NCI-H187 treated with DMSO at 0.1 percent for 48 hours (cell line): Measurements from ENCODE around the gene EFNA1.

ENCODE experiments used
- DNase-seq: peaks from one replicate; lab custom pipeline; 2025; lab: John Stamatoyannopoulos, UW

The EFNA1 gene, protein sequence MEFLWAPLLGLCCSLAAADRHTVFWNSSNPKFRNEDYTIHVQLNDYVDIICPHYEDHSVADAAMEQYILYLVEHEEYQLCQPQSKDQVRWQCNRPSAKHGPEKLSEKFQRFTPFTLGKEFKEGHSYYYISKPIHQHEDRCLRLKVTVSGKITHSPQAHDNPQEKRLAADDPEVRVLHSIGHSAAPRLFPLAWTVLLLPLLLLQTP

GRCh38 chr1:155127105-155127966, at the start of gene EFNA1:
Gene EFNA1, plus strand, starts transcription at chr1:155127876. Its CDS starts 102 bp downstream, at chr1:155127978.
- DNase-seq: no peak

DNA sequence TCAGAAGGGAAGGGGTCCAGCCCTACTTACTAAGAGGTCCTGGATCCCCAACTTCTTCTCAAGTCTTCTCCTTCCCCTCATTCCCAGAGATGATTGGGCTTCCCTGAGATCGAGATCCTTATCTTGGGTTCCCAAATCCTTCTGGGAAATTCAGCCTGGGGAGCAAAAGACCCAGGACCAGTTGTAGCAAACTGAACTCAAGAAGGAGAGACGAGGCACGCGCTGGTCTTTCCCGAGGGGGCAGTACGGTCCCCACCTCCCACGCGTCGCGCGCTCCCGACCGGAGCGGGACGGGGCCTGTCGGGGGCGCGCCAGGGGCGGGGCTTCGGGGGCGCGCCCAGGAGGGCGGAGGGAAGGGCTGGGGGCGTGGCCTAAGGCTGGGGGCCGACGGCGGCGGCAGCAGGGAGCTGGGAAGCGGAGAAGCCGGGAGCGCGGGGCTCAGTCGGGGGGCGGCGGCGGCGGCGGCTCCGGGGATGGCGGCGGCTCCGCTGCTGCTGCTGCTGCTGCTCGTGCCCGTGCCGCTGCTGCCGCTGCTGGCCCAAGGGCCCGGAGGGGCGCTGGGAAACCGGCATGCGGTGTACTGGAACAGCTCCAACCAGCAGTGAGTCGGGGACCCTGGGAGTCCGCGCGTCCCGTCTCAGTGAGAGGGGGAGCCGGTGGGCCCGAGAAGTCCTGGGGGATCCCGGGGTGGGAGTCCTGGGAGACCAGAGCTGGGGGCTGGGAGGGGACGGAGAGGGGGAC, 49.0 kb upstream of the EFNA1 start, which contains the start of gene EFNA3:
TSS of gene EFNA3 (plus strand) at position 369 of the 741 bp plus-strand sequence. CDS start at position 474, 105 bp downstream.
- no peak for DNase-seq

DNA sequence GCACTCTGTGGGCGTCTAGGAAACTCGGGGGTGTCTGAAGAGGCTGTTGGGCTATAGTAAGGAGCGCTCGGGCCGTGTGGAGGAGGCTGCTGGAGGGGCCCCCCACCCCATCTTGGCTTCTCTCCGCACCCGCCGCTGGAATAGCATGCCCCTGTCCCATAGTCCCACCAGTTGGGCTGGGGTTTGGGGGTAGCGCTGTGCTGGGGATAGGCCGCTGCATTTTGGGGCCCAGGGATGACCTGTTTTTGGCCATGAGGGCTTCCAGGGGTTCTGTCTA, 48.5 kb upstream of the EFNA1 start:
- no peak for DNase-seq

DNA sequence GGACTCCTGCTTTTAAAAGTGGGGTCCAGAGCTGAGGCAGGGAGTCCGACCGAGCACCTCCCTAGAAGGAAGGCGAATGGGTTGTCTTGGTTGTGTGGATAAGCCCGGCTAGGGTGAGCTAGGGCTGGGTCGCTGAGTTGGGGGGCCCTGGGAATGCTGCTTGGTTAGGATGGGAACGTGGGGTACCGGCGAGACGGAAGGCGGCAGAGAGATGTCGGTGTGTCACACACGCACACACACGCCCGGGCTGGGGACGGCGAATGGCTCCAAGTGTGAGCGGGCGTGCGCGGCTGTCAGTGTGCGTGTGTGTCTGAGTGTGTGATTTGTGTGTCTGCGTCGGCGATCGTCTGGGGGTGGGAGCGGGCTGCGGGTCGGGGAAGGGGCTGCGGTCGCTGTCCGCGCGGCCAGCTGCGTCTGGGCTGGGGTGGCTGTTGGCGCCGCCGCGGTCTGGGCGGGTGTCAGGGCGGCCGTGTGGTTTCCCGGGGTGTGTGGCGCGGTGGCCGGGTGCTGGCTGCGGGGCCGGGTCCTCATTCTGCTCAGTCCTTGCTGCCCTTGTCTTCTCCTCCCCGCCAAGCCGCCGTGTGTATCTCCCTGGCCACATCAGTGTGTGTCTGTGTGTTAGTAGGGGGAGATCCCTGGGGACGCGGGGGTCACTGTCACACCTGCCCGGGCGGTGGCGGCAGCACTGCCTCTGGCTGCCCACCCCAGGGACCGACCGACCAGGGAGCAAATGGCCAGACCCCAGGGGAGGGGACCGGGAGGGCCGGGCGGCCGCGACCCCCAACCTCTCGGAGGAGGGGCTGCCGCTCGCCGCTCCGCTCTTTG, 48.0 kb upstream of the EFNA1 start:
- no peak for DNase-seq

- peak; percentile 74 for DNase-seq
Measured at GRCh38 chr1:155080312-155081228, 47.1 kb upstream of the EFNA1 start.

DNA sequence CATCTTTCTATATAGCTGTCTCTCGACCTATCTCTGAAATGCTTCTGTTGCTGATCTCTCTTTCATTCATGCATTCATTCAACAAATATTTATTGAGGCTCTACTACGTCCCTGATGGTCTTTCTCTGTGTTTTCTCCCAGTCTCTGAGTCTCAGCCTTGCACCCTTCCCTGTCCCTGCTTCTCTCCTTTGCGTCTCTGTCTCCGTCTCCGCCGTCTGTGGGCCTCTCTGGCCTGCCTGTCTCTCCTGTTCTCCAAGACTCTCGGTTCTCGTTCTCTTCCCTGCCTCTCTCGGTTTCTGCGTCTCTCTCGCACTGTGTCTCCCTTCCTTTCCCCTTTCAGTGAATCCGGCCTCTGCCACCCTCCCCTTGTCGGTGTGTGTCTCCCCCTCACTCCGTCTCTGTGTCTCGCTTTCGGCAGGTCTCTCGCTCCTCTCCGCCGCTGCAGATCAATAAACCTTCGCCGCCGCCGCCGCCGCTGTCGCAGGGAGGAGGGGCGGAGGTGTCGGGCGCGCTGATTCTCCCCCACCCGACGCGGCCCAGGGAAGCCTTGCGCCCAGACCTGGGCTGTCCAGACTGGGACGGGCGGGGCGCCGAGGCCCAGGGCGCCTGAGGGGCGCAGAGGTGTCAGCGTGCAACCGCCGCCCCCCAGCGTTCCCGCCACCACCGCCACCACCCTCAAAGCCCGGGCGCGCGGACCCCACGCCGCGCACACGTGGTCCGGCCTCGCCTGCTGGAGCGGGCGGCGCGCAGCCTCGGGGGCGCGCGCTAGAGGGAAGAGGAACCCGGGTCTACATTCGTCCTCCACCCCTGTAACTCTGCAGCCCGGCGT, 46.0 kb upstream of the EFNA1 start:
- DNase-seq: no peak

DNA sequence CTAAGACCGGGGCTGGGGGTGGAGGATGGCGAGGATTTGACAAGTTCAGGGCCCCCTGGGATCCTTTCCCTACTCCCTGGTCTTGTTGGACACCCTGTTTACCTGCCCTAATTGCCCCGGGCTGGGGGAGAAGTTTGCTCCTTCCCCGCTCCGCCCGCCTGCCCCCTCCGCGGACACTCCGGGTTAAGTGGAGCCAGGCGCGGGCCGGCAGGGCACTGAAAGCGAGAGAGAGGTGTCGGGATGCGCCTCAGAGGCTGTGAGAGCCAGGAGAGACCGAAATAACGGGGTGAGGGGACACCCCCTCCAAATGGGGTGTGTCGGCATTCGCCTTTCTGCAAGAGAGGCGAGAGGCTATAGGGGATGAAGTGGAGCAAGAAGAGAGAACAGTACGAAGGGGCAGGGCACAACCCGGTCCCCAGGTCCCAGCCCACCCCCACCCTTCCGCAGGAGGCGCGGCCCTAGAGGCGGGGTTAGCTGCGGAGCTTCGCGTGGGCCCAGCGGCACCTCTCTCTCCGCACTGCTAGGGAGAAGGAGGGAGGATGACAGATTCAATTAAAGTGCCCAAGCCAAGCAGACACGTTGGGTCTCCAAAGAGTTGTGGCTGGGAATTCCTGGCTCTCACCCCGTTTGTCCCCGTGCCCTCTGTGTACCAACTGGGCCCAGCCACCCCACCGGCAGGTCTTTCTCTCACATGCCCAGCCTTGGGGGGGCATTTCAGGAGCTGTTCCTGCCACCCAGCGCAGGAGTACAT, 45.2 kb upstream of the EFNA1 start:
- DNase-seq: no peak

DNA sequence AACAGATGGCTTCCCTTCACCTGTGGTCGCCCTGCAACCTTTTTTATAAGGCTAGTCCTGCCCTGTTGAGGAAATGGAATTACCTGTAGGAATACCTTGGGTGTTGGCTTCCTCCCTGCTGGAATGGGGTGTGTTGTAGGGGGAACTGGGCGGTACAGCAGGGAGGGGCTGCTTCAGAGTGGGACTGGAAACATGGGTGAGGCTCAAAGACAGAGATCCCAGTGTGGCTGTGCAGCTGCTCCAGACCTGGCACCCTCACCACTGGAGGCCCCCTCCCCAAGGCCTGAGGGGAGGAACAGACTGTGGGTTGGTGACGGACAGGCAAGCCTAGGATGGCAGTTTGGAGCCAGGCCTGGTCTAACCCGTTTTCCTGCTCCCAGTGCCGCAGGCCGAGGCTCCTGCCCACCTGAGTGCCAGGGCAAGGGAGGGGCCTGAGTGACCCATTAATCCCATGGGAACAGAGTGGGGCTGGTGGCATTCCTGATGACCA, 44.6 kb upstream of the EFNA1 start:
- no peak for DNase-seq

DNA sequence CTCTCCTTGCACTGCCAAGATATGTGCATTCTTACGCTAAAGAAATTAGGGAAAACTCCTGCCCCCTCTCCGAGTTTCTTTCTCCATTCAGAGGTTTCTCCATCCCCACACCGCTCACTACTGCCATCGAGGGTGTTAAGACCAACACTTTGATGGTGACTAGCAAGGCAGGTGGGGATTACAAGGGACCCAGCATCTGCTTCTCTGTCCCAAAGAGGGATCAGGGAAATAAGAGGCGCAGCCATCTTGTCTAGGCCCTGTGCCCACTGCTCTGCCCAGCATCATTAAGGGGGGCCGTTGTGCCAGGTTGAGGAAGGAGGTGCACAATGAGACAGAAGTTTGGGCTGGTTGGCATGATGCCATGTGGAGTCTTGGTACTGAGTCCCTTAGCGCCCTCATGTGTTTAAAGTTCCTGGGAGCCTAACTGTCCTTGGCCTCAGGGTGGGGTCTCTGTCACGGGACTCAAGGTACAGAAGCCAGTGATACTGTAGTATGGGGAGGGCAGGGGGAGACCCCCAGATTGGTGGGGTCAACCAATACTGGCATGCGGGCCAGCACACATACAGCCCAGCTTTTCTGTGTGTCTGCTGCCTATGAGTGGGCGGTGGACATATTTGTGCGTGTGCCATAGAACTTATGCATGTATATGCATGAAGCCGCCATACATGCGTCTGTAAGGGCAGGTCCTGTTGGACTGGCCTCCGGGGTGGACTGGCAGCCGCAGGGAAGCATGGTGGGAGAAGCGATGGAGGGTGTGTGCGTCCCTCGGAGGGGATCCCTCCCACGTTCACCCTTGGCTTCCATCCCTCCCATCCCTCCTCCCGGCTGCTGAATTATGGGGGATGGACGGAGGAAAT, 43.6 kb upstream of the EFNA1 start:
- no peak for DNase-seq

DNA sequence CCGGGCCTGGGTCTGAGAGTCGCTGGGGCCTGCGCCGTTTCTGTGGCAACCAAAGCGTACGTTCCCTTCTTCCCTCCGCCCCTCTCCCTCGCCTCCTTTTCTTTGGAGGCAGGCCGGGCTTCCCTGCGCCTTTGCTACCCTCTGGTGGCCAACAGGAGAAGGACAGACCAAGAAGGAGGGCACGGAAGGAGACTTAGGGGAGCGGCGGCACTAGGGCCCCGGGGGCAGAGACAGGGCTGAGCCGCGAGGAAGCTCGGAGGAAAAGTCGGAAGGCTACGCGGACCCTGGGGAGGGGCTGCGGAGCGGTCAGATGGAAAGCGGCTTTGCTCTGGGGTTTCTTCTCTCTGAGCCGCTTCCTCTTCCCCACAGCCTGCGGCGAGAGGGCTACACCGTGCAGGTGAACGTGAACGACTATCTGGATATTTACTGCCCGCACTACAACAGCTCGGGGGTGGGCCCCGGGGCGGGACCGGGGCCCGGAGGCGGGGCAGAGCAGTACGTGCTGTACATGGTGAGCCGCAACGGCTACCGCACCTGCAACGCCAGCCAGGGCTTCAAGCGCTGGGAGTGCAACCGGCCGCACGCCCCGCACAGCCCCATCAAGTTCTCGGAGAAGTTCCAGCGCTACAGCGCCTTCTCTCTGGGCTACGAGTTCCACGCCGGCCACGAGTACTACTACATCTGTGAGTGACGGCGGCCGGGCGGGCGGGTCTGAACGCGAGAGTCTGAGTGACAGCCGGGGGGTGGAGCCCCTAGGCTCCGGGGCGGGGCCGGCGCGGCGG, 42.8 kb upstream of the EFNA1 start:
- peak; percentile 98 for DNase-seq

DNA sequence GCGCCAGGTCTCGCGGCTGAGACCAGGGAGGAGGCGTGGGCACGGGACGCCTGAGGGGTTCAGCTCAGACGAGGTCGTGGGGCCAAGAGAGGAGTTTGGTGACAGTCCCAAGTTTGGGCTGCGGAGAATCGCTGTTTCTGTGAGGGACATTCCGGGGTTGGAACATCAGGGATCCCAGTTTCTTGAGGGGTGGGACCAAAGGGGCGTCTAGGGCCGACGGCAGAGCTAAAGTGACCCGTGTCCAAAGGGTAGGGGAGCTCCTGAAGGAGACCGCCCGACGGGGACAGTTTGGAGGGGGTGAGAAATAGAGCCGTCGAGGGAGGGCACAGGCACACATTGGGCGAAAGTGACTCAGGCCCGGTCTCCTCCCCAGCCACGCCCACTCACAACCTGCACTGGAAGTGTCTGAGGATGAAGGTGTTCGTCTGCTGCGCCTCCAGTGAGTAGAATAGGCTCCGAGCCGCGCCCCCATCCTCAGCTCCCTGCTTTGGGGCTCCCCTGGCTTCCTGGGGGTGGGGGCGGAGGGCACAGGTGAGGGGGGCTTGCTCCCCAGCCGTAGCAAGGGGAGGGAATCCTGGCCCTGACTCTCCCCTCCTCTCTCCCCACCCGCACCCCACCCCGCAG, 42.1 kb upstream of the EFNA1 start:
- no peak for DNase-seq

DNA sequence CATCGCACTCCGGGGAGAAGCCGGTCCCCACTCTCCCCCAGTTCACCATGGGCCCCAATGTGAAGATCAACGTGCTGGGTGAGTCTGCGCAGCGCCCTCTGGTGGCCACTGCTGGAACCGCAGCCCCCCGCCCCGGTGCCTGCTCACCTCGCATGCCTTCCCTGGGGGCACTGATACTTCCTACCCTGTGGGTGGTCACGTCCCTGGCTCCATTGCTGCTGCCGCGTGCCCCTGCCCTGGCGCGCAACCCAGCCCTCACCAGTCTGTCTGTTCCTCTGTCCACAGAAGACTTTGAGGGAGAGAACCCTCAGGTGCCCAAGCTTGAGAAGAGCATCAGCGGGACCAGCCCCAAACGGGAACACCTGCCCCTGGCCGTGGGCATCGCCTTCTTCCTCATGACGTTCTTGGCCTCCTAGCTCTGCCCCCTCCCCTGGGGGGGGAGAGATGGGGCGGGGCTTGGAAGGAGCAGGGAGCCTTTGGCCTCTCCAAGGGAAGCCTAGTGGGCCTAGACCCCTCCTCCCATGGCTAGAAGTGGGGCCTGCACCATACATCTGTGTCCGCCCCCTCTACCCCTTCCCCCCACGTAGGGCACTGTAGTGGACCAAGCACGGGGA, 41.4 kb upstream of the EFNA1 start:
- DNase-seq: no peak

GRCh38 chr1:155086856-155087535, 40.7 kb upstream of the EFNA1 start:
- no peak for DNase-seq

DNA sequence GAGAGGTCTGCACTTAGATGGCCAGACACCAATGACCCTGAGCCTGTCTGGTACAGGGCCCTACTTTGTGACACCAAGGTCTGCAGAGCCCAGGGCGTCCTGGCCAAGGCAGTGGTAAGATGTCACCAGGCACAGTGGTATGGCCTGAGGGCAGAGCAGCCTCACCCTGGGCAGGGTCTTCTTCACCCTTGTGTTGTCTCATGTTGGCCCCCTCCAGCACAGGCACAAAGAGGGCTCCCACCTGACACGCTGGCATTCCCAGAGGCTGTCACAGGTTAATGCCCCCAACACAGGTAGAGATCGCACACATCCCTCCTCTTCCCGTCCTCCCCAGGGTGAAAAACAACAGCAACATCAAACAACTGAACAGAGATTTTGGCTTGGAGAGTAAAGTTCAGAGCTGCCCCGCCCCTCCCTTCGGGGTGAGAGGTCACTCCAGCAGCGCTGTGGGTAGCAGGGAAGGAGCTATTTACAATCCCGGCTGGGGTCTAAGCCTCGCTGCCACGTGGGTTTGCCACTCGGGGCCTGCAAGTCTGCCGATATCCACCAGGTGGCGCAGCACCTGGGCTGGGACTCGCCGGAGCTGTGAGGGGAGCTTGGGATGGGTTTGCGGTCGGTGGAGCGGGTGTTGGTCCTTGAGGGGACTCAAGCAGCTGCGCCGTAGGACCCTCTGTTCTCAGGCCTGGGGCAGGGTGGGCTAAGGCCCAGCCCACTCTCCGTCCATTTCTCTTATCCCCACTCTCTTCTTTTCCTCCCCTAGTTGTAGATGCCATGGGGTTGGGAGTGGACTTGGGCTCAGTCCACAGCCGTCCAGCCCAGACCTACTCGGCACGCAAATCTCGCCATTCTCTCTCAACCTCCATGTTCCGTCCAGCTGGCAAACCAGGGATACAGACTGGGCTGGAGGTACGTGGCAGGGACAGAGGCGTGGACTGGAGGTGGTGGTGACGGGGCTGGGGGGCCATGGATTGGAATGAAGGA, 36.3 kb upstream of the EFNA1 start:
- DNase-seq: no peak

- no peak for DNase-seq
Measured at GRCh38 chr1:155092131-155092530, 35.5 kb upstream of the EFNA1 start.
